GM19099 (cell line): ENCODE results near the gene FLOT1.

ENCODE experiments used
- POLR2A ChIP-seq: IDR thresholded peaks from 3 replicates; pipeline ENCODE4 v1.6.1; 2011; ENCODE audit warnings: low read depth; ENCODE audit not compliant: insufficient read length; ENCODE audit errors: extremely low read depth

FLOT1 gene

GRCh38 chr6:30740540-30740870 is 2.0 kb downstream of the FLOT1 start:
- TF ChIP-seq POLR2A, result no peak

GRCh38 chr6:30738532-30738931 is 4.0 kb downstream of the FLOT1 start:
- TF ChIP-seq POLR2A, result no peak

- no peak for TF ChIP-seq POLR2A
Observed at GRCh38 chr6:30735668-30736314, 6.7 kb downstream of the FLOT1 start.

GRCh38 chr6:30732237-30732943 is 10.1 kb downstream of the FLOT1 start:
- TF ChIP-seq POLR2A, result no peak

- peak; percentile 16 for TF ChIP-seq POLR2A
Observed at GRCh38 chr6:30730601-30731435, 11.7 kb downstream of the FLOT1 start.

GRCh38 chr6:30727920-30728553 is 14.4 kb downstream of the FLOT1 start:
- no peak for TF ChIP-seq POLR2A

- peak; percentile 31 for TF ChIP-seq POLR2A
Observed at GRCh38 chr6:30726506-30727413, 15.7 kb downstream of the FLOT1 start.

GRCh38 chr6:30725713-30726505 is 16.6 kb downstream of the FLOT1 start:
- peak; percentile 63 for TF ChIP-seq POLR2A

GRCh38 chr6:30724906-30725667 is 17.4 kb downstream of the FLOT1 start:
- peak; percentile 27 for TF ChIP-seq POLR2A

- no peak for TF ChIP-seq POLR2A
Observed at GRCh38 chr6:30722280-30723112, 20.0 kb downstream of the FLOT1 start.

GRCh38 chr6:30721198-30722024 is 21.1 kb downstream of the FLOT1 start:
- peak; percentile 74 for TF ChIP-seq POLR2A
